Parathyroid adenoma (tissue), 2 donors: ENCODE measurements around the gene NEDD4L.

ENCODE experiments used
- H2AFZ ChIP-seq: fragments of 300-600 bp; sonication (generic); one replicate; pipeline ENCODE4 v1.7.0; 2017; ENCODE audit warnings: antibody characterized with exemption, mild to moderate bottlenecking
- H3K27ac ChIP-seq: fragments of 300-600 bp; sonication (generic); one replicate; pipeline ENCODE4 v1.7.0; 2017
- H3K27me3 ChIP-seq: fragments of 300-600 bp; sonication (generic); one replicate; pipeline ENCODE4 v1.7.0; 2017; ENCODE audit warnings: low read length; ENCODE audit not compliant: control insufficient read depth, insufficient read depth
- H3K36me3 ChIP-seq: fragments of 300-600 bp; sonication (generic); one replicate; pipeline ENCODE4 v1.7.0; 2017; ENCODE audit warnings: low read length; ENCODE audit not compliant: control insufficient read depth, insufficient read depth
- H3K4me1 ChIP-seq: fragments of 300-600 bp; sonication (generic); one replicate; pipeline ENCODE4 v1.7.0; 2017; ENCODE audit warnings: control low read depth
- H3K4me2 ChIP-seq: fragments of 300-600 bp; sonication (generic); one replicate; pipeline ENCODE4 v1.7.0; 2017; ENCODE audit warnings: low read length
- H3K4me3 ChIP-seq: fragments of 300-600 bp; sonication (generic); one replicate; pipeline ENCODE4 v1.7.0; 2017; ENCODE audit warnings: low read depth, low read length
- H3K79me2 ChIP-seq: fragments of 300-600 bp; sonication (generic); one replicate; pipeline ENCODE4 v1.7.0; 2017; ENCODE audit warnings: control low read depth
- H3K9ac ChIP-seq: fragments of 300-600 bp; sonication (generic); one replicate; pipeline ENCODE4 v1.7.0; 2017; ENCODE audit warnings: mild to moderate bottlenecking
- H3K9me3 ChIP-seq: fragments of 300-600 bp; sonication (generic); one replicate; pipeline ENCODE4 v1.7.0; 2017; ENCODE audit warnings: low read length; ENCODE audit not compliant: control insufficient read depth
- TF ChIP-seq, protein P1 (sequence below): fragments of 300-600 bp; sonication (generic); IDR thresholded peaks from one replicate; pipeline ENCODE4 v1.7.0; 2017; ENCODE audit warnings: antibody characterized with exemption, mild to moderate bottlenecking
- donor health status: primary hyperparathyroidism.

The NEDD4L gene

DNA sequence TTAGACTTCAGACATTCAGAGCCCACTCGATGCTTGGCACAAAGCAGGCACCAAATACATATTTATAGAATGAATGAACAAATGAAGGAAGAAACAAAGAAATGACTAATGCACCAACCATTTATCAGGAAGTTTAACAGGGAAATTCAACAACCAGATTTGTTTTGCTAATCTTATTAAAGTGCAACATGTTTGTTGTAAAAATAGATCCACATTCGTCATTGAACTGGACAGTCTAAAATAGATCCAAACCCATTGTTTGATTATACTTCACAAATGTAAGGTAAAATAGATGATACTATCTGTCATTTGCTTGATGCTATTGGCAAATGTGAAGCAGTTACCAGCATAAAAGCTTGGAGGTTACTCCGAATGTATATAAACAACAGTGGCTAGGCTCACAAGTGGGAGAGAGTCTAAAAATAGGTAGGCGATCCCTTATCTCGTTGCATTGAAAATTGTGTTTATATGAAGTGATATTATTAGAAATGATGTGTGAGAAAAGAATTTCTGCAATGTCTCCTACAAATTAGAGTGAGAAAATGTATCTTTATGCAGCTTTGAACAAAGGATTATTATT, 246.2 kb downstream of the NEDD4L start:
- Histone ChIP-seq H3K79me2 (no peaks in the 10 kb centered on the region), H3K4me3 (no peak overlapping the region), H2AFZ (no peak overlapping the region), H3K27me3 (no peaks in the 10 kb centered on the region), H3K9ac (no peak overlapping the region), H3K4me1 (peaks cover 6% of the 10 kb centered on the region), H3K36me3 (no peaks in the 10 kb centered on the region), H3K27ac (no peak overlapping the region), H3K9me3 (no peaks in the 10 kb centered on the region), H3K4me2 (no peak overlapping the region)
- TF ChIP-seq, protein P1, sequence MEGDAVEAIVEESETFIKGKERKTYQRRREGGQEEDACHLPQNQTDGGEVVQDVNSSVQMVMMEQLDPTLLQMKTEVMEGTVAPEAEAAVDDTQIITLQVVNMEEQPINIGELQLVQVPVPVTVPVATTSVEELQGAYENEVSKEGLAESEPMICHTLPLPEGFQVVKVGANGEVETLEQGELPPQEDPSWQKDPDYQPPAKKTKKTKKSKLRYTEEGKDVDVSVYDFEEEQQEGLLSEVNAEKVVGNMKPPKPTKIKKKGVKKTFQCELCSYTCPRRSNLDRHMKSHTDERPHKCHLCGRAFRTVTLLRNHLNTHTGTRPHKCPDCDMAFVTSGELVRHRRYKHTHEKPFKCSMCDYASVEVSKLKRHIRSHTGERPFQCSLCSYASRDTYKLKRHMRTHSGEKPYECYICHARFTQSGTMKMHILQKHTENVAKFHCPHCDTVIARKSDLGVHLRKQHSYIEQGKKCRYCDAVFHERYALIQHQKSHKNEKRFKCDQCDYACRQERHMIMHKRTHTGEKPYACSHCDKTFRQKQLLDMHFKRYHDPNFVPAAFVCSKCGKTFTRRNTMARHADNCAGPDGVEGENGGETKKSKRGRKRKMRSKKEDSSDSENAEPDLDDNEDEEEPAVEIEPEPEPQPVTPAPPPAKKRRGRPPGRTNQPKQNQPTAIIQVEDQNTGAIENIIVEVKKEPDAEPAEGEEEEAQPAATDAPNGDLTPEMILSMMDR, result no peak

DNA sequence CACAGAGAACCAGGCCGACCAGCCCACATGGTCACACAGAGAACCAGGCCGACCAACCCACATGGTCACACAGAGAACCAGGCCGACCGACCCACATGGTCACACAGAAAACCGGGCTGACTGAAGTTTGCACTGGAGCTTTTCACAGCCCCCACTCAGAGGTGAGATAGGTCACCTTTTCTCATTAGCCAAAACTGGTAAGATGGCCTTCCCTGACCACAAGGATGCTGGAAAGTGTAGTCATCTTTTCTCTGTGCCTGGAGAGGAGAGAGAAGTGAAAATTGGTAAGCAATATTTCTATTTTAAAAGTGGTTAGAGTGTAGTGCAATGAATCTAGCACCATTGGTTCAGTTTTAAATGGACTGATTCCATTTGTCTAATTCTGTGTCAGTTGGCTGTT, 247.1 kb downstream of the NEDD4L start:
- Histone ChIP-seq H3K36me3 (no peaks in the 10 kb centered on the region), H3K4me1 (peaks cover 6% of the 10 kb centered on the region), H3K27ac (no peak overlapping the region), H3K9ac (no peak overlapping the region), H3K79me2 (no peaks in the 10 kb centered on the region), H3K9me3 (no peaks in the 10 kb centered on the region), H3K4me3 (no peak overlapping the region), H2AFZ (no peak overlapping the region), H3K27me3 (no peaks in the 10 kb centered on the region), H3K4me2 (no peak overlapping the region)
- TF ChIP-seq, protein P1, result no peak

DNA sequence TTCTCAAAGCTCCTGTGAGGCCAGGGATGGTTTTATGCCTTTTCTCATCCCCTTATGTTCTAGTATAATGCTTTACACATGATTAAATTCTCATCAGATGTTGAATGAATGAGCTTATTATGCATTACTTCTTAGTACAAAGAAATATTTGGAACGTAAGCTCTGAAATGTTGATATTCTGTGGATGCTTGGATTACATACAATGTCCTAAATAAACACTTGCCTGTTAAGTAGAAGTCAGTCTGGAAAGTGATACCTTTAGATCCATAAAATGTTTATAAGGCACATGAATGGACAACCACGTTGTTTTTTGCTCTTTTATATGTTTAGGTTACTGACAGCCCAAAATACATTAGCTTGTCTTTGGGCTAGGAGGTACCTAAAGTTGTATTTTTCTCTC, 248.6 kb downstream of the NEDD4L start:
- H3K36me3 ChIP-seq, result no peaks in the 10 kb centered on the region
- TF ChIP-seq, protein P1, result no peak
- no peak overlapping the region for H2AFZ ChIP-seq
- no peak overlapping the region for H3K4me3 ChIP-seq
- no peak overlapping the region for H3K9ac ChIP-seq
- H3K4me2 ChIP-seq, result no peak overlapping the region
- no peak overlapping the region for H3K27ac ChIP-seq
- peaks cover 6% of the 10 kb centered on the region for H3K4me1 ChIP-seq
- no peaks in the 10 kb centered on the region for H3K9me3 ChIP-seq
- no peaks in the 10 kb centered on the region for H3K27me3 ChIP-seq
- H3K79me2 ChIP-seq, result no peaks in the 10 kb centered on the region

DNA sequence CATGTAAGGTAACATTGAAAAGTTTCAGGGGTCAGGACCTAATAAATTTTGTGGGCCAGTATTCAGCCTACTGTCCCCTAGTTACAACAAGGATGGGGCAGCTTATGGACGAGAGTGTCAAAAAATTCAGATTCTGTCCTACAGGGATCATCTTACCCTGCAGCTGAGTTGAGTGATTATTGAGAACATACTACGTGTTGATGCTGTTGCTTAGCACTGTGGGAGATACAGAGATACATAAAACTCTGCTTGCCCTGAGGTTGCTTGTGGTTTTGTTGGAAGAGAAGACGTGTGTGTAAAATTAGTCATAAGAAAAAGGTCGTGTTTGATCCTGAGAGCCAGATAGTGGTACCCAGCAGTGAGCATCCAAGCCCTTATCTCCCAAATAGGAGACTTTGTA, 253.2 kb downstream of the NEDD4L start:
- Histone ChIP-seq H3K9me3 (no peaks in the 10 kb centered on the region), H2AFZ (no peak overlapping the region), H3K79me2 (no peaks in the 10 kb centered on the region), H3K4me1 (no peaks in the 10 kb centered on the region), H3K36me3 (no peaks in the 10 kb centered on the region), H3K27me3 (no peaks in the 10 kb centered on the region), H3K9ac (no peak overlapping the region), H3K4me3 (no peak overlapping the region), H3K27ac (no peak overlapping the region), H3K4me2 (no peak overlapping the region)
- TF ChIP-seq, protein P1, result no peak
